IPS DF 4.7 (cell line): ENCODE results near the gene GDPD5.

ENCODE experiments used
- DNase-seq: peaks from one replicate; pipeline ENCODE4 v3.0.0-alpha.2; 2013; ENCODE audit warnings: low spot score; ENCODE audit errors: extremely low read depth

GDPD5 gene

DNA sequence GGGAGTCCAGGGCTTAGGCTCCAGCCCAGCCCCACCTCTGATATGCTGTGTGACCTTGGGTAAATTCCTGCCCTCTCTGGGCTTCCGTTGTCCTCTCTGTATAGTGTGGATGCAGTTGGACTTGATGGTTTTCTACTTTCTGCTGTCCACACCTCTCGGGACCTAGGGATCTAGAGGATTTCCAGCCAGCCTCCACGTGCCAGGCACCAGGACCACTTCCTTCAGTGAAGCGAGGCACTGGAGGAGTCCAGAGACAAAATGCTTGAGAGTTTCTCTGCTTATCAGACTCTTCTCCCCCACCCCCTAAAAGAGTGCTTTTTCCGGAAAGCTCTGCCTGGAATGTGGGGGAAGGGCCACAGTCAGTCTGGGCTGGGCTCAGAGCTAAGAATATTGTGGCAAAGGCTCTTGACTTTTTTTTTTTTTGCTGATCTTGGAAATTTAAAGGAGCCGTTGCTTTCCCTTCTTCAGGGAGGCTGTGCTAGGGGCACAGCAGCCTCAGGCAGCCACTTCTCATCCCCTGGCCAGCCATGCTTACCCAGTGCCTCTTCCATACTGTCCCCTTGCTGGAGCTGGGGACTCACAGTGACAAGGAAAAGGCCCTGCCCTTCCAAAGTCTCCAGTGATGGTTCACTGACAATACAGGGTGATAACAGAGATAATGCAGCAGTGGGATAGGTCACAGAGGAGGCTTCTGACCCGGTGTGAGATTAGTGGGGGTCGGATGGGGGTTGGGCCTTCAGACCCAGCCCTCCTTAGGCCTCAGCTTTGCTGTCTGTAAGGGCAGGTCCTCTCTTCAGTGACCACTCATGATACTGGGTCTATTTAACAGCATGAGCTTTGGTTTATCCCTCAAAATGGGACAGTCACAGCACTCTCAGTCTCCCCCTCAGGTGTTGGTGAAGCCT lies 33.5 kb upstream of the GDPD5 start:
- DNase-seq = no peak

- DNase-seq = no peak
Observed at GRCh38 chr11:75557666-75558494, 32.1 kb upstream of the GDPD5 start.

GRCh38 chr11:75556275-75556674 lies 30.5 kb upstream of the GDPD5 start:
- DNase-seq = no peak

- DNase-seq = no peak
Observed at GRCh38 chr11:75555079-75555811, 29.5 kb upstream of the GDPD5 start.

DNA sequence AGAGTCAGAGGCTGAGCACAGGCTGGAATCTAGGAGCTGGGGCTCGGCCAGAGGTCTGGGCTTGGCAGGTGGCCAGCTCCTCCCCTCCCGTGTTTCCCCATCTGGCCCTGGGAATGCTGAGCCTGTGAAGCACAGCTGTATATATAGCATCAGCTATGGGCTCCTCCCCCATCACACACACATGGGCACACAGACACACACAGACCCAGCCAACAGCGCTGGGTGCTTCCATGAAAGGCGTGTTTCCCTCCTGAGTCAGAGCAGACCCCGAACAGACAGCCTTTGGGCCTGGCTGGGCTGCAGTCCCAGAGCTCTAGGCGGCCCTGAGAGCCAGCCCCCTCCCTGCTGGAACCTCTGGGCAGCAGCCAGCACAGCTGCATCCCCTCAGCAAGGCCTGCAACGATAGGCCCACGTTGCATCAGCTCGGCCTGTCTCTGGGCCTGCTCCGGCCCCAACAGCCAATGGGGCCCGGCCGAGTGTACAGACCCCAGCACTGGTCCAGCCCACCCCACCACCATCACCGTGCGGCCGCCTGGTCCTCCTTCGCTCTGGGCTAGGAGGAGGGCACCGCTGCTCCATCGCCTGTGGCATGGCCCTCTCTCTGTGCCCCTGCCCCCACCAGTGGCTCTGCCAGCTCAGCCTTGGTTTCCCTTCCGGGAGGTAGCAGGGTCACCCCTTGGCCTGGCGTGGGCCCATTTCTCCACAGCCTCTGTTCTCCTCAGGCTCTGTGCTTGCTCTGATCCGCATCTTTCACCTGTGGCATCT lies 28.7 kb upstream of the GDPD5 start:
- DNase-seq = no peak

DNA sequence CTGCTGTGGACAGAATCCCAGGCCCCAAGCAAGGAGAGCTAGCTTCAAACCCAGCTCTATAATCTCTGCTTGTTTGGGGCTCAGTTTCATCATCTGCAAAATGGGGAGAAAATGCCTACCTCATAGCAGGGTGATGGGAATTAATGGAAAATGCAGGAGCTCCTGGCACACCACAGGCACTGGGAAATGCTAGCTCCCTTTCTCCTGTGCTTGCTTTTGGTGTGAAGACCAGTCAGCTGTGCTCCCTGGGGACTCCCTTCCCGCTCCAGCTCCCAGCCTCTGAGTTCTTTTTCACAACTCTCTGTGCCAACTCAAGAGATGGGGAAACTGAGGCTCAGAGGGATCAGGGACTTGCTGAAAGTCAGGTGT lies 28.1 kb upstream of the GDPD5 start:
- DNase-seq = no peak

- no peak for DNase-seq
Observed at GRCh38 chr11:75553182-75553581, 27.4 kb upstream of the GDPD5 start.

GRCh38 chr11:75549370-75549958 lies 23.7 kb upstream of the GDPD5 start:
- no peak for DNase-seq

GRCh38 chr11:75548595-75549272 lies 23.0 kb upstream of the GDPD5 start:
- DNase-seq = no peak

GRCh38 chr11:75547617-75548058 lies 21.9 kb upstream of the GDPD5 start:
- DNase-seq = peak; percentile 69

DNA sequence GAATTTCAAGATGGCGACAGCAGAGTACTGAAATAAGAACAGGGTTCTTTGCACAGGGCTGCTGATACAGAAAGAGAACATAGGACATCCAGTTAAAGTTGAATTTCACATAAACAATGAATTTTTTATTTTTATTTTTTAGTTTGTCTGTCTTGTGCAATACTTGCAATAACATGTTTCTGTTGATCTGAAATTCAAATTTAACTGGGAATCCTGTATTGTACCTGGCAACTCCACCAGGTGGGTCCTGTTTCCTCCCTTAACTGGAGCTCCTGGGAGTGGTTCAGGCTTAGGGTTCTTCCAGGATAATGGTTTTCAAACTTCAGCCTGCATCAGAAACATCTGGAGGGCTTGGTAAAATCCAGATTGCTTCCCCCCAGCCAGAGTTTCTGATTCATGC lies 21.4 kb upstream of the GDPD5 start:
- DNase-seq = no peak

DNA sequence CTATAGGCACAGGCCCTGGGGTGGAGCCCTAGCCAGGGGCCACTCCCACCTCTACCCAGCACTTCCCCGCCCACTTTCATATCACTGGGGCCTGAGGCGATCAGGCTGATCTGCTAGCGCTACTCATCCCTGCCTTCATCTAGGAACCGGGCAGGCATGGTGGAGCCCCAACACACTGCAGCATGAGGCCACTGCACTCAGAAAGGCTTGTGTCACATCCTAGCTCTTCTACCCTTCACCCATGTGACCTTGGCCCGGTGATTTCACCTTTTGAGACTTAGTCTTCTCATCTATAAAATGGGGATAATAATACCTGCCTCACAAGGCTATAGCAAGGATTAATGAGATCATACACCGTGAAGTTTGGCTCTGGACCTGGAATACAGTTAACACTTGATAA lies 18.1 kb upstream of the GDPD5 start:
- no peak for DNase-seq

- no peak for DNase-seq
Observed at GRCh38 chr11:75542088-75542438, 16.3 kb upstream of the GDPD5 start.

GRCh38 chr11:75541193-75542087 lies 15.7 kb upstream of the GDPD5 start:
- DNase-seq = no peak

DNA sequence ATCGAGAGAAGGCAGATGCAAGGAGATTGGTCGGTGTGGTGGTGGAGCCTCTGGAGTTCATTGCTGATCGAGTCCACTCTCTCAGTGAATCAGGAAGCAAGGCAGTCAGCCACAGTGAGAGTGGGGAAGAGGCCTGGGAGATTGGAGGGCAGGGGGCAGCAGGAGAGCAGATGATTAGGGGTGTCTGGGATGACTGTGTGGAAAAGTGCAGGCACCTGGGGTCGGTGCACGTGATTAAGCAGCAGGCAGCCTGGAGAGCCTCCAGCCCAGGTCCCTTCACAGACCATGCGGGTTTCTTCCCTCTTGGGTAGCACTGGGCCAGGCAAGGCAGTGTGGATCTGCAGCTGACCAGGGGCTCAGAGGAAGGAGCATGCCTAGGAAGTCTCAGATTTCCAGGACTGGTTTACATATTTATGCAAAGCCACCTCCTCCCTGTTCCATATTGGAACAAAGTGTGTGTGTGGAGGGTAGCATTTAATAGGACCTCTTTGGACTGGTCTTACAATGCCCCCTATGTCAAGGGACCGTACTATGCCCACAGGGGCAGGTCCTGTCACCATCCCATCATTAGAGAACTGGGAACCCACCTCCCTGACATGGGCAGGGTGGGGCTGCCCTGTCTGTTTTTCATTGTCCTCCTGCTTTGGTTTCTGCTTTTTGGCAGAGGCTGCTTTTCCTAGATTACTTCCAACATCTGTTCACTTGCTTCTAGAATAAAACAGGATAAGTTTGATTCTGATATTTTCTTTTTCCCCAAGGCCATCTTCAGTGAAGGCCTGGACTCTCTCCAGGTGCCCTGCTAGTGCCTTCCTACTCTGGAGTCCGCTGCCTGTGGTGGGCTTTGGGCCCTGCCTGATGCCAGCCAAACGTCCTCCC lies 14.0 kb upstream of the GDPD5 start:
- DNase-seq = no peak

GRCh38 chr11:75538150-75538942 lies 12.6 kb upstream of the GDPD5 start:
- no peak for DNase-seq

GRCh38 chr11:75537740-75538139 lies 12.0 kb upstream of the GDPD5 start:
- DNase-seq = no peak
